Adrenal gland (tissue), 5 donors: Measurements from ENCODE around the gene DHCR24.

Experiments
- POLR2A ChIP-seq, 2 donors: fragments of 450-650 bp; IDR thresholded peaks; one replicate each; pipeline ENCODE4 v1.6.1; 2017; ENCODE audit warnings: antibody characterized with exemption in 2 of 2, mild to moderate bottlenecking in 2 of 2, moderate library complexity in 1 of 2
- TF ChIP-seq, protein P1 (sequence below), 6 experiments: fragments of 450-650 bp in 4 of 6; fragments of 200-600 bp in 2 of 6; sonication (generic) in 1 of 6; IDR thresholded peaks; 1 replicate in 5 of 6; 2 replicates in 1 of 6; pipeline versions ENCODE4 v1.5.1 to v1.8.0; 2016 to 2021; ENCODE audit warnings: antibody characterized with exemption in 6 of 6, mild to moderate bottlenecking in 2 of 6, moderate library complexity in 1 of 6
- donor health status: DM: no; HTN: no; CAD: no.

DNA sequence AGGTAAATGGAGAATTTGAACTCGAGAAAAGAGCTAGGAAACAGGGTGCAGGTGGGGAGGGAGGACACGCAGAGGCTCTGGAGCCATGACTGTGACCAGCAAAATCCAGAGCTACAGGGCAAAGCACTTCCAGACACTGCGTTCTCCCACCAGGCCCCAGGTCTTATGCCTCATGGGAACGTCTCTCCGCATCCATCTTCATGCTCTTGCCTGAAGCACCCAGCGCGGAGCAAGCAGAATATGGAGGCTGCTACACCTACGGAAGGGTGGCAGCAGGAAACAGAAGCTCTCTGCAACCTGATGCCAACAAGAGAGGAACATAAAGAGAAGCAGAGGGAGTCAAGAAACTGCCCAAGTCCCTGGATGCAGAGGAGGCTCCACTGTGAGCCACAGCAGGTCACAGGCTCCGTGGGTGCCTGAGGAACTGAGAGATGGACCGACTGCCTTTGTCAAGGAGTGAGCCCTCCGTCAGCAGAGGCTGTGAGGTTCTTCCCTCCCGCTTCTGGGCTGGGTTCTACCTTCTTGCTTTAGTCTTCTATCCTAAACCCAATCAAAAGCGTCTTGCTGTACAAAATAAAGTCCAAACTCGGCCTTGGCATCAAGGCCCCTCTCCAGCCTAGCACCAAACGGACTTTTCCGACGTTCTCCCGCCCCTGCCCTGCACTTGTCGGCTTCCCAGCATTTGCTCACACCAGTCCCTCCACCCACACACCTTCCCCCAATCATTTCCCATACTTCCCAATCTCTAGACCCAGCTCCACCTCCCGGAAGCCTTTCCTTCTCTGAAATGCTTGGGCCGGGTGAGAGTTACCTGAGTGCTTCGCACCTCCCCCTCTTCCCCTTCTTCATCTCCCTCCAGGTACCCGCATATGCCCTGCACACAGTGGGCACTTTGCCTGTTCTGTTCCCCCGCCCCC, 930 bp downstream of the DHCR24 start:
- TF ChIP-seq POLR2A (IDR thresholded peaks at IDR 0.05) = no peak
- TF ChIP-seq, protein P1, sequence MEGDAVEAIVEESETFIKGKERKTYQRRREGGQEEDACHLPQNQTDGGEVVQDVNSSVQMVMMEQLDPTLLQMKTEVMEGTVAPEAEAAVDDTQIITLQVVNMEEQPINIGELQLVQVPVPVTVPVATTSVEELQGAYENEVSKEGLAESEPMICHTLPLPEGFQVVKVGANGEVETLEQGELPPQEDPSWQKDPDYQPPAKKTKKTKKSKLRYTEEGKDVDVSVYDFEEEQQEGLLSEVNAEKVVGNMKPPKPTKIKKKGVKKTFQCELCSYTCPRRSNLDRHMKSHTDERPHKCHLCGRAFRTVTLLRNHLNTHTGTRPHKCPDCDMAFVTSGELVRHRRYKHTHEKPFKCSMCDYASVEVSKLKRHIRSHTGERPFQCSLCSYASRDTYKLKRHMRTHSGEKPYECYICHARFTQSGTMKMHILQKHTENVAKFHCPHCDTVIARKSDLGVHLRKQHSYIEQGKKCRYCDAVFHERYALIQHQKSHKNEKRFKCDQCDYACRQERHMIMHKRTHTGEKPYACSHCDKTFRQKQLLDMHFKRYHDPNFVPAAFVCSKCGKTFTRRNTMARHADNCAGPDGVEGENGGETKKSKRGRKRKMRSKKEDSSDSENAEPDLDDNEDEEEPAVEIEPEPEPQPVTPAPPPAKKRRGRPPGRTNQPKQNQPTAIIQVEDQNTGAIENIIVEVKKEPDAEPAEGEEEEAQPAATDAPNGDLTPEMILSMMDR (IDR thresholded peaks at IDR 0.05) = no peak
